Activated CD4-positive, alpha-beta T cell treated with anti-CD3 and anti-CD28 coated beads, Interleukin-2, amount 50 U/mL, for 1 hour (primary cell): ENCODE measurements around the gene STARD5.

Source experiments
- DNase-seq: peaks from one replicate; pipeline ENCODE4 v3.0.0-alpha.2; 2020

The STARD5 gene

GRCh38 chr15:81309647-81310450 is 14.1 kb downstream of the STARD5 start:
- DNase-seq, result no peak

- no peak for DNase-seq
These were observed 15.7 kb downstream of the STARD5 start for GRCh38 chr15:81308260-81308659.

- DNase-seq, result no peak
These were observed 19.7 kb downstream of the STARD5 start for GRCh38 chr15:81304226-81304625.

- no peak for DNase-seq
These were observed 20.4 kb downstream of the STARD5 start for GRCh38 chr15:81303244-81304225.

GRCh38 chr15:81302701-81303109 is 21.2 kb downstream of the STARD5 start:
- no peak for DNase-seq

- DNase-seq, result no peak
These were observed 22.0 kb downstream of the STARD5 start for GRCh38 chr15:81301815-81302399.

- DNase-seq, result no peak
These were observed 22.6 kb downstream of the STARD5 start for GRCh38 chr15:81301385-81301784.

GRCh38 chr15:81299630-81300273 is 24.2 kb downstream of the STARD5 start:
- no peak for DNase-seq

GRCh38 chr15:81299156-81299555 is 24.8 kb downstream of the STARD5 start:
- DNase-seq, result no peak

GRCh38 chr15:81298611-81299010 is 25.3 kb downstream of the STARD5 start:
- DNase-seq, result no peak

GRCh38 chr15:81297603-81298575 is 26.1 kb downstream of the STARD5 start:
- no peak for DNase-seq

GRCh38 chr15:81297147-81297572 is 26.8 kb downstream of the STARD5 start:
- no peak for DNase-seq

GRCh38 chr15:81296673-81297072 is 27.3 kb downstream of the STARD5 start:
- peak; percentile 60 for DNase-seq

- no peak for DNase-seq
These were observed 27.8 kb downstream of the STARD5 start for GRCh38 chr15:81296186-81296585.

GRCh38 chr15:81295486-81296121 is 28.3 kb downstream of the STARD5 start:
- DNase-seq, result no peak

GRCh38 chr15:81294516-81294880 is 29.4 kb downstream of the STARD5 start:
- DNase-seq, result no peak

GRCh38 chr15:81293728-81294515 is 30.0 kb downstream of the STARD5 start:
- peak; percentile 60 for DNase-seq

- peak; percentile 45 for DNase-seq
These were observed 31.4 kb downstream of the STARD5 start for GRCh38 chr15:81292523-81293001.

GRCh38 chr15:81291916-81292522 is 31.9 kb downstream of the STARD5 start:
- no peak for DNase-seq

GRCh38 chr15:81289910-81290309 is 34.0 kb downstream of the STARD5 start:
- no peak for DNase-seq
